NCI-H2029 (cell line): ENCODE results near the gene PSKH1.

Experiments used
- DNase-seq: peaks from one replicate; lab custom pipeline; 2025; lab: John Stamatoyannopoulos, UW

Gene PSKH1

DNA sequence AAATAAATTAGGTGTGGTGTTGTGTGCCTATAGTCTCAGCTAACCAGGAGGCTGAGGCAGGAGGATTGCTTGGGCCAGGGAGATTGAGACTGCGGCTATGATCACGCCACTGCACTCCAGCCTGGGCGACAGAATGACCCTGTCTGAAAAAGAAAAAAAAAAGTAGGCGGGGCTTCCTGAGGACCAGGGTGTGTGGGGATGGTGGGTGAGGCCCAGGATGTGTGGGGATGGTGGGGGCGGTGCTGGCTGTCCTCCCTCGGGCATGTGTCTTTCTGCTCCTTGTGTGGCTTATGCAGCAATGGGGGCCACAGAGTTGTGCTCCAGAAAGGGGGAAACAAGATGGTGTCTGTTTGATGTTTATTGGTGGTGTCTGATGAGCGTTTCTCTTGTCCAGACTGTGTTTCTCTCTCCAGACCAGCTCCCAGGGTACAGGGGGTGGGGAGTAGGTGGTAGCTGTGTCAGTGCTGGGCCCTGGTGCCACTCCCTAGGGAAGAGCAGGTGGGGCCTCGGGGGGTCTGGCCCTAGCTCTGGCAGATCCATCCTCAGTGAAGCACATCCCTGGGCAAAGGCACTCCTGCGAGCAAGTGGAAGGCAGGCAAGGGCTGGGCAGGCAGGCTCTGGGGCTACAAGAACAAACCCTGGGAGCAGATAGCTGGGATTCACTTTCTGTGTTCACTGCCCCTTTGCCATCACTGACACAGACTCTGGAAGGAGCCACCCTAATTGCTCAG lies 48.6 kb downstream of the PSKH1 start:
- DNase-seq = no peak

DNA sequence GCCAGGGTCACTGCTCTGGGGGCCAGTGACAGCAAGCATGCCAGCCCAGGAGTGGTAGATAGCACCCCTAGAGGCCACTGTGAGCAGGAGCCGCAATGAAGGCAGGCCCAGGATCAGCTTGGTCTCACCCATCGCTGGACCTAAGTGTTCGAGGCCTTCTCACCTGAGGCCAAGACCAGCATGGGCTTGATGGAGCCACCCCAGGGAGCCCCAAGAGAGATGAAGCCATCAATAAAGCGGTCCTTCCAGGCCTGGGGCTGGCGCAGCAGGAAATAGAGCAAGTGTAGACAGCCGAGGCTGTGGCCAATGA lies 49.1 kb downstream of the PSKH1 start:
- DNase-seq = no peak

DNA sequence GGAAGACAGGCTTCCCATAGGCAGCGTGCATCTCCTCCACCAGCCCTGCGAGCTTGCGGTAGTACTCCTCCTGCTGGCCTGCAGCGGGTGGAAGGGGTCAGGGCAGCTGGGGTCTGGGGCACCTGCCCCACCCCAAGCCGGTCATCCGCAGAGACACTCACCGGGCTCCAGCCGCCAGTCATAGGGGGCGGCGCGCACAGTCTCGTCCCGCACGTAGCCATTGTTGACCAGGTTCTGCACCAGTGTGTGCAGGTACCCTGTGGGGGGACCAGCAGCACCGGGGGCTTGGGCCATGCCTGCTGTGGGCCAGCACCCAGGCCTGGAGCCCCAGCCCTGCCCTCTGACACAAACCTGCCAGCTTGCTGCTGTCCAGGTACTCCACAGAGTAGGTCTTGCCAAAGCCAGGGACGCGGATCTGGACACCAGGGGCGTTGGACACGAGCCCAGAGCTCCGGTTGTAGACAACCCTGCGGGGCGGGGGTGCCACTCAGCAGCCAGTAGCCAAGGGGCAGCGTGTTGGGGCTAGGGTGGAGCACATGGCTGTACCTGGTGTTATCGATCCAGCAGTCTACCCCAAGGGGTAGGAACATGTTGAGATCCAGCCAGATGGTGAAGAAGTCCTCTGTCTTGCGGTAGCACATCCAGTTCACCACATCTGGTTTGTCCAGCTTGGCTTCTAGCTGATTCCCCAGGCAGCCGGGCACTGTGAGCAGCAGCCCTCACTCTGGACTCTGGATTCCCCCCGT lies 49.6 kb downstream of the PSKH1 start:
- no peak for DNase-seq

DNA sequence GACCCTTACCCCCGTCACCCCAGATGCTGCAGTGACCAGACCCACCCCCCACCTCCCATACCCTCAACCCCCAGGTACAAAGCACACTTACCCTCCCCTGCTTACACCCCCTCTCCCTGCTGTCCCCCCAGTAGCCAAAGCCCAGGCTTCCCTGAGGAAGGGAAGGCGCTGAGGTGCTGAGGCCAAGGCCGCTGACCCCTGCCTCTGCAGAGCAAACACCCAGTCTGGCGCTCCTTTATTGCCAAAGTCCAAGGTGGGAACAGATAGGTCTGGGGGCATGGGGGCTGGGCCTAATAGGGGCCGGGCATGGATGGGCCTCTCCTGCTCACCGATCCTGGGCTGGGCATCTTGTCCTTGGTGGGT lies 50.2 kb downstream of the PSKH1 start:
- no peak for DNase-seq

DNA sequence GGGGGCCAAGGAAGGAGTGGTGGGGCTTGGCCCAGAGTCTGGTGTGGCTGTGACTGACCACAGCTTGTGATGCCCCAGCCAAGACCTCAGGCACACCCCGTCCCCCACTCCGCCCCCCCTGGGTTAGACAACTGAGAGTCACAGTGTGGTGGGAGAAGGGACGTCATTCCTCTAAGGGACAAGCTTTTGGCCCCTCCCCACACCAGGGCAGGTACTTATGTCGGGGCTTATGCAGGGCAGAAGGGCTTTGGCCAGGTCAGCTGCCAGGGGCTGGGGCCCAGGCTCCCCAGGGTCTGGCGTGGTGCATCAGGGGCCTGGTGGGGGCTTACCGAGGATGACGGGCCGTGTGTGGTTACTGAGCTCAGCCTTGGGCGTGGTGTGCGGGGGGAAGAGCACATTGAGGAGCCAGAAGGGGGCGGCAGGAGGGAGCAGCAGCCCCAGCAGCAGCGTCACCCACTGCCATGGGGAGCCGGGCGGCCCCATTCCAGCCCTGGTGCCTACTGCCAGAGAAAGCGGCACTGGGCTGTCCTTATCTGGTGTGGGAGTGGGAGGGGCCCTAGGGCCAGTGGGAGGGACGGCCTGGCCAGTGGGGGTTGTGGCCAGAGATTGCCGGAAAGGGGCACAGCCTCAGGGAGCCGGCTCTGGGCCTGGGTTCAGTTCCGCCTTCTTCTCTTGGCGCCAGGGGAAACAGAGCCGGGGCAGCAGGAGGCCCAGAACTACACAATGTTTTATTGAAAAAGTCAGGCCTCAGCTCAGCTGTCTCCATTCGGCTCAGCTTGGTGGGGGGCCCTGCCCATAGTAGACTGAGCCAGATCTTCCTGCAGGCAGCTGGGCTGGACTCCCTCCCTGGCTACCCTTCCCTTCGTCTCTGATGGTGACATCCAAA lies 50.8 kb downstream of the PSKH1 start, which contains the start of gene LCAT:
Gene LCAT, minus strand, starts transcription at position 502 of the 886 bp plus-strand sequence. Its CDS starts 19 bp downstream, at position 483.
- DNase-seq = no peak

DNA sequence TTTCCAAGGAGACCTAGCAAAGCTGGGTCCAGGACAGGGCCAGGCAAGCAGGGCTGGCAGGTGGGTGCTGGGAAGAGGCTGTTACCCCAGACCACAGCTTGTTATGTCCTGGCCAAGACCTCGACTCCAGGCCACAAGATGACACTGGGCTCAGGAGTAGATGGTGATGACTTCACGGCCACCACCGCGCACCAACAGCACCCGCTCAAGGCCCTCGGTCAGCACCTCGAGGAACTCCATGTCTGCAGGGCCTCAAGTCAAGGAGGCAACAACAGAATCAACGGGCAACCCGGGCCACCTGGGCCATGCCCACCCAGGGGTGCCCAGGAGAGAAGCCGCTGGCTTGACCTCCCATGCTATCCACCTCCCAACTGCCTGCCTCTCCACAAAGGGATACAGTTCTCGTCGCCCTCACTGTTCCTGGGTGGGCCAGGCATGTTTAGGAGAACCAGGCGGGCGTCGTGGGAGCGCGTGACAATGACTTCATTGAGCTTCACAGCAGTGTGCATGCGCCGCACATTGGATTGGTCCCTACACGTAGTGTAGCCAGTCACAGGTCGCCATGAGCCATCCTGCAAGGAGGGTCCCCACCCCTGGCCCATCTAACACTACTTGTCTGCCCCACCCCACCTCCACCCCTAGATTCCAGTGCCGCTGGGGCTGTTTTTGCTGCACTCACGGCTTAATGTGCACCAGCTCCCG lies 51.8 kb downstream of the PSKH1 start:
- DNase-seq = no peak

DNA sequence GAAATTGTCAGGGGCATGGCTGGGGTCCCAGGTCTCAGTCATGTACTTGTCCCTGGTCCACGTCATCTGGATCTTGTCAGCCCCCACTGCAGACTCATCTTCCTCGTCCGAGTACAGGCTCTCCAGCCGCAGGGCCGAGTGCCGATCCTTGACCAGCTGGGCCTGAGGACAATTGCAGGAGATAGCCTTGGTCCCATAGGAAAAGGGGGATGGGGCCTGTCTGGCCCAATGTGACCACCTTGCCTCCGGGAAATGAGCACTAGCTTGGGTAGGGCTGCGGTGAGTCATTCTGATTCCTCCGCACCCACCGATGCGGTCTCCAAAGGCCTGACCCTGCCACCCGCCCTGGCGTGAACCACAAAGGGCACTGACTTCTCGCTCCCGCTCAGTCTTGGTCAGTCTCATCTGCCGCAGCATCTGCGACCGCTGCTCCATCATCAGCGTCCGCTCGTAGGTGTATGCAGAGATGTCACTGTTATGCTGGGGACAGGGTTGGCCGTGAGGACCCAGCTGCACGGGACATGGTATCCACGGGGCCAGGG lies 52.4 kb downstream of the PSKH1 start:
- no peak for DNase-seq

DNA sequence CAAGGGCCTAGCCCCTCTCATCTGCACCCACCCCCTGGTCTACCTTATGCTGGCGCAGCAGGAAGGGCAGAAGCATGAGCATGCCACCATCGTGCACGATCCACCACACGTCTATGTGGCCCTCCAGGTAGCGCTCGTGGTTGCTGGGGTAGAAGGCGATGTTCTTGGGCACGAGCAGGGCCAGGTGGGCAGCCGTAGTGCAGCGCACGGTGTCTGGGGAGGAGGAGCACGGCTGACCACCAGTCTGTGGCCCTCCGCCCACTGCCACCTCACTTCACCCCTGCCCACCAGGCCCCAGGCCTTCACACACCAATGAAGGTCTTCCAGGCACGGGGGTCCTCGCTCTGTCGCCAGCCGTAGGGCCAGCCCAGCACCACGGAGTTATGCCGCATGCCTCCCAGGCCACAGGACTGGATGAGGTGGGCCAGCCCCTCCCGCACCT lies 53.1 kb downstream of the PSKH1 start:
- no peak for DNase-seq

DNA sequence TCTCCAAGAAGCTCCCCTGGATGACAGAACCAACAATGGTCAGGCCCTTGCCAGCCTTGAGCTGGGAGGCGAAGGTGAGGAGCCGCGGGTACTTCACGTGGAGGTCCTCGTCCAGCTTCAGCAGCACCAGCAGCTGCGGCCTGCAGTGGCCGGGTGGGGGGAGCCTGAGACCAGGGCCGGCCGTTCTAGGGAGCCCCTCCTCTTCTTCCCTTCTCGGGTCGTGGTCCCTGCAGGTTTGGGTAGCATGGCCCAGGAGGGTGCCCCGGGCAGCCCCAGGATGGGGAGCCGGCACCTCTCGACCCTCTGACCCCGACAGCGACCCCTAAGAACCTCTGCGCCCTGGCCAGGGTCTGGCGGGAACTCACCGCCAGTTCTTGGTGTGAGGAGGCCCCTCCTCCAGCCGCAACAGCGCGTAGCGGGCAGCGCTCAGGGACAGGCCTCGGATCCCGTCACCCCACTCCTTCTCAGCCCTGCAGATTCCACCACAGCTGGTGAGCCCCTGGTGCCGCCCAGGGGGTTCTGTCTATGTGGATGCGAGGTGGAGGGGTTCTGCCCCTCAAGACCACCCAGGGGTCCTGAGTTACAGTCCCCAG lies 54.0 kb downstream of the PSKH1 start:
- DNase-seq = no peak

DNA sequence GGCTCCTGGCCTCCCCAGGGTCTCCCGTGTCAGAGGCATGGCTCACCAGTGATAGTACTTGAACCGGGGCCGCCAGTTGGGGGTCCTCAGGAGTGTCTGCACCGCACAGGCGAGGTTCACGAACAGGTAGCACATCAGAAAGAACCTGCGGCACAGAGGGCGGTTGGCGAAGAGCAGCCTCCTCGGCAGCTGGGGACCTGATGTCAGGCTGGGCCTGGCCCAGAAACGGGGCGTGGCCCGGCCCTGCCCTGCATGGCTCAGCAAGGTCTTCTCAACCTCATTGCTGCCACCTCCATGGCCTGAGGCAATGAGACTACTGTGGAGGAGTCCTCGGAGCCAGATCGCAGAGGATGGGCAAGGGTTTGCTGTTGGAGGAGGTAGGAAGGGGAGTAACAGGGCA lies 55.0 kb downstream of the PSKH1 start:
- no peak for DNase-seq

DNA sequence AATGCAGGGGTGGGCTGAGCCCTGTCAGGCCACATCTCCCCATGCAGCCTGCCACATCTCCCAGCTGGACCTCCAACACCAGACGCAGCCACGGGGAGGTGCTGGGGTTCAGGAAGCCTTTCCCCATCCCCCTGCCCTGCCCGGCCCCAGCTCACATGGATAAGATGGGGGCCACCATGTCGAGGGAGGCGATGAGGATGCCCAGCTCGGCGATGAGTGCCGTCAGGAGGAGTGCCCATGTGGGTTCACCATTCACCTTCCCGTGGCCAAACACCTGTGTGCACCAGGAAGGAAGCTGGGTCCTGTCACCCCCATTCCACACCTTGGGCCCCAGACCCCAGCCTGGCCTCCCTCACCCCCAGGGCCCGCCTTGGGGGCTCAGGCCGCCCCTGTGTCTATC lies 56.6 kb downstream of the PSKH1 start:
- no peak for DNase-seq

DNA sequence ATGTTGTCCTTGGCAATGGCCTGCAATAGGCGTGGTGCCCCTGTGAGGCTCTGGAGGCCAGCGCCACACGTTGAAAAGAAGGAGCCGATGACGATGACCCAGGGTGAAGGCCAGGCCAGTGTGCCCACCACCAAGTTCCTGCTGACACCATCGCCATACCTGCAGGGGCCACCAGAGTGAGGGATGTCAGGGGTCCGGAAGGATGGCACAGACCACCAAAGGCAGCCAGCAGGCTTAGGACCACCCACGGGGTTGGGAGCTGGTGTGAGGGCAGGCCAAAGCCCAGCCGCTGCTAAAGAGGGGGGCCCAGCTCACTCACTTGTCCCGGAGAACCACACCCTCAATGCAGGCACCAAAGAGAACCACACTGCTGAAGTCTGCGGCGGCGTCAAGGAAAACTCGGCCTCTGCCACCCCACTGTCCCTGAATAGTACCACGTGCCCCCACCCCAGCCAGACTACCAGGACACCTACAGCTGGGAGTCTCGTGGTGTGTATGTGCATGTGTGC lies 57.3 kb downstream of the PSKH1 start:
- DNase-seq = no peak

DNA sequence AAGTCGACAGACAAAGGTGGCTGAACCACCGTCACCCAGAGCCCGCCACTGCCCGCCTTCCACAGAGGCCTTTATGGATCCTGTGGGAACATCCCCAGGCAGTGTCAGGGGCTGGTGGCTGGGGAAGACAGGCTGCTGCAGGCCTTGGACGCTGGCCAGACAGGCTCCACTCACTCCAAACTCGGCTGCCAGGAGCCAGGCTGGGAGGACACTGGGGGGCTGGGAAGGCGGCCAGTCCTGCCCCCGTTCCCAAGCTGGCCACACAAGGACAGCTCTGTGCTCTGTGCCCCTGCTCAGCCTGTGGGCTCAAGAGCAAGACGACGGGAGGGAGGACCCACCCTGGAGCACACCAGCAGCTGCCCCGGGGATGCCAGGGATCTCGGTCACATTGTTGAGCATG lies 58.4 kb downstream of the PSKH1 start:
- DNase-seq = no peak

DNA sequence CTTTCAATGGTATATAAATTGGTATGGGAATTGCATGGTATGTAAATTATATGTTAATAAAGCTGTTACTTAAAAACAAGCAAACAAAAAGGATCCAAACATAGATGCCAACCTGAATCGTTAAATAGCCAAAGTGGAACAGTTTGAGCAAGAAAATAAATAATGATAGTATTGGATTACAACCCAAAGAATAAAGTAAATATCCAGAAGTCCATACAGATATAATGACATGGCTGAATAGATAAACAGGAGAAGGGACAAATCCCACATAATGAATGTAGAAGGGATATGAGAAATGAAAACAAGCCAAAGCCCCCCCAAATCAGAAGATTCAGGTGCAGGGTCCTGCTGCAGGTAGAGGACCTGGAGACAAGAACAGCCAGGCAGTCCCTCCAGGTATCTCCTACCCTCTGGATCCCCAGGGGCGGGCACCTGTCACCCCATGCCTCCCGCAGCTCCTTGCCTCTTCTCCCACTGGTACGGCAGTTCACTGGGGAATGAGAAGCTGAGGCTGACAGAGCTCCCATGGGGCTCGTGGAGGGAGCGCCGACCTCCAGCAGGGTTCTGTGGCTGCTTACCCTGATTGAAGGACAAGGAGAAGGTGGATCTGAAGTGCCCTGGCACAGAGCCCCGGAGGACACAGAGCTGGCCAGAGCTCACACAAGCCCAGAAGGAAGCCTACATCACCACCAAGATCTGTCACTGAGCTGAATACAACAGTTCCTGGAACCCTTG lies 60.8 kb downstream of the PSKH1 start:
- DNase-seq = no peak

DNA sequence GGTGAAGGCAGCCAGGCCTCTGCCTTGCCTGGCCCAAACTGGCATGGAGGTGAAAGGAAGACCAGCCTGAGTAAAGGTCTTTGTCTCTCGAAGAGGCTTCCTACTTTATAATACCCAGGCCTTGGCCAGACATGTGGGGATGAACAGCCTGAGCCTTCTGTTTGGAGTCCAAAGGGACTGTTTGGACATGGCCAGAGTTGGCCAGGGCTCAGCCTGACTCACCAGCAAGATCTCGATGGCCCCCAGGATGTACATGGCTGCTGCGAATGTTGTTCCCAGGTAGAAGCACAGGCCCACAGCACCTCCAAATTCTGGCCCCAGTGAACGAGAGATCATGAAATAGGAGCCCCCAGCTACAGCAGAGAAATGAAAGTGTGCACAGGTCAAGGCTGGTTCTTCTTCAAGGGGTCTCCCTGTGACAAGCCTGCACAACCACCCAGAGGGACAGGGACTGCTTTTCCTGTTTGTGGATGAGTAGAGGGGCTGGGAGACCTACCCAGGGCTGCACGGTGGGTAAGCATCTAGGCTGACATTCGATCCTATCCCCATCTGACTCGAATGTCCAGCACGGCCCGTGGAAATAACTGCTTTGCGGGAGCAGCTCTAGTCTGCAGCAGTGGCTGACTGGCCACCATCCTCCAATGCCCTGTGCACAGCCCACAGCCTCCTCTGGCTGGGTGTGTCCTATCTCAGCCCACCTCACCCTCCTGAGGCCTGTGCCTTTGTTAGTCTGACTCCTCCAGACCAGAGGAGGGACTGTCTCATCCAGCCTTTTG lies 61.6 kb downstream of the PSKH1 start:
- no peak for DNase-seq

DNA sequence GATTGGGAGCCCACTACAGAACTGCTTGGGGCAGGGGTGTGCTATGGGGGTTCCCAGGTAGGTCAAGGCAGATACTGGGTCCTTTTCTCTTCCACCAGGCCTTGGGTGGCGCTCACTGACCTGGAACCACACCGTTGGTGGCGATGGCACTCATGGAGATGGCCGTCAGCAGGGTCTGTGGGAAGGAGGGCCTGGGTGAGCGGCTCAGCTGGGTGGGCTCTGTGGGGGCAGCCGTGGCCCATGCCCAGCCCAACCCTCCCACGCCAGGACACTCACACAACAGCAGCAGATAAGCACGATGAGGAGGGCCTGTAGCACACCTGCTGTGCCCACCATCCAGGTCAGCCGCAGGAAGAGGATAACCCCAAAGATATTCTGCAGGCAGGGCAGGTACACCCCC lies 64.6 kb downstream of the PSKH1 start:
- DNase-seq = no peak

DNA sequence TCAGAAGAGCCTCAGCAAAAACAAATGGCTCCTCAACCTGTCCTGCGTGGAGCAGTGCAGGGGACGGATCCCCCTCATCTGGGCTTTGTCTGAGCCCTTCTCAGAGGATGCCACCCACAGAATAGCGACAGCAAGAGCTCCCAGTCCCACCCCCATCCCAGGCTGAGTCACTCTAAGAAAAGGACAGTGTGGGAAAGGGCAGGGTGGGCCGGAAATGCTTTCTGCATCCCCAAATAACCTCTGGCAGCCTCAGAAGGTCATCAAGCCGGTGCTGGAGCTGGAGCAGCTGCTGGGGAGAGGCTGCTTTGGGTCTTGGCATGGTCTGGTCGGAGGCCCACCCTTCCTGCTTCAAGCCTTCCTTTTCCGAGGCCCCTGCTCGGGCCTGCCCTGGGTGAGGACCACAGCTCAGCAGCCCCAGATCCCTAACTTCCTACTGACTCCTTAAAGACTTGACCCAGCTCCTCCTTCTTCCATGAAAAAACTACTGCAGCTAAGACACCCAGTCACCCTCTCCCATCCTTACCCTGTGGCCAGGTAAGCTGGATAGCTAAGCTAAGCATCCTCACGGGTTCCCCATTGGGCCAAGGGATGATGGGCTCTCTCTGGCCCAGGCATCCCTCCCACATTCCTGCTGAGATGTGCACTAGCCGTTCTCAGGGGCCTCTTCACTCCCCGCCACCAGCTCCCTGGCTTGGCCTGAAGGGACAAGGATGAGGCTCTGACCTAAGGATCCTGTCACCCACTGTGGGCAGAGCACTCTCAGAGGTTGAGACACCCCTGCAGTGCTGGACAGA lies 66.7 kb downstream of the PSKH1 start:
- DNase-seq = no peak

DNA sequence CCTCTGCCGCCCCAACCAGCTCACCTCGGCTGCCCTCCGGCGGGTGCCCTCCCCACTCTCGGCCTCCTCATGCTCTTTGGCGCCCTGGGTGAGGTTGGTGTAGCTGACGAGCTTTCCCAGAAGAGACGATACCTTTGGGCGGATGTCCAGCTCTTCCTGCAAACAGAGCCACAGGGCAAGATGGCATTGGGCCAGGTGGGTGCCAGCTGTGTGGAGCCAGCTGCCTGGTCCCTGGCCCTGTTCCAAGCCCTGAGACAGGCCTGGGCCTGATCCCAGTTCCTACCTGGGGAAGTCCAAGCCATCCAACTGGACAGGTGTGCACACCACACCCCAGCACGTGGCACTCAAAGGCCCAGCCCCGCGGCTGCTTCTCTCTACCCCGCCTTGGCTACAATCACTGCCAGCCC lies 68.5 kb downstream of the PSKH1 start:
- peak; percentile 91 for DNase-seq

DNA sequence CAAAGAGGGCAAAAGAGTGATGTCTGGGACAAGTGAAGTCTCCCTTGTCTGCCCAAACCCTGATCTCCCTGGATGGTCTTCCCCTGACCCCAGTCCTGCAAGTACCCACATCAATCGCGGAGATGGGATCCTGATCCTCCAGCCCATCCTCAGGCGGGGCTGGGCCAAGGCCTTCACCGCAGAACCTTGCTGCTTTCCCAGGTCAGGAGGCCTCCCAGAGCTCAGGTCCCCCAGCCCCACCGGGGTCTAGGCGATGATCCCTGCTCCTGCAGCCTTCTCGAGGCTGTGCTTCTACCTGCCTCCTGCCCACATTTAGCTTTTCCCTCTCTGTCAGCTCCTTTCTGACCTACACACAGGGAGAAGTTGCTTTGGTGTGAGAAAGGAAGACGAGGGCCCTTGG lies 69.1 kb downstream of the PSKH1 start:
- DNase-seq = no peak
